ENCODE results near the gene CXXC5. TPM values are rescaled to one million over a fixed set of nuclear protein-coding genes. Genes with fewer than 3 reads are reported as not detected.

CXXC5 gene
- total and polyA plus RNA-seq, 2 donors (not counting 1 experiment from before 2014, with no cell fraction given): 18.6 to 43.9 TPM

DNA sequence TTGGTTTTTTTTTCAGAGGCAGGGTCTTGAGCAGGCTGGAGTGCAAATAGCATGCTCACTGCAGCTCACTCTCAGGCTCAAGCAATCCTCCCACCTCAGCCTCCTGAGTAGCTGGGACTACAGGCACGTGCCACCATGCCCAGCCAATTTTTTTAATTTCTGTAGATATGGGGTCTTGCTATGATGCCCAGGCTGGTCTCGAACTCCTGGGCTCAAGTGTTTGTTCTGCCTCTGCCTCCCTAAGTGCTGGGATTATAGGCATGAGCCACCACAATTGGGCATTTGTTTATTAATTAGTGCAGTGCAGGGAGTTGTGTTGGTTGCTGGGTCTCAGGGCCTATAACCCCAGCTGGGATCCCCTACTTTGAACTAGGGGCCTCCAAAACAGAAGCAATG, 47.0 kb downstream of the CXXC5 start:
- Histone ChIP-seq H3K4me2 (ENCODE audit: extremely low read depth, insufficient read depth, low read length) (no peak overlapping the region), H4K20me1 (ENCODE audit: control insufficient read depth, extremely low read depth, insufficient read depth, low read length) (no peaks in the 10 kb centered on the region), H3K36me3 (ENCODE audit: control insufficient read depth, insufficient read depth, low read length) (no peaks in the 10 kb centered on the region), H3K4me1 (ENCODE audit: control insufficient read depth, extremely low read depth, insufficient read depth, low read length) (peaks cover 18% of the 10 kb centered on the region), H3K27me3 (ENCODE audit: control insufficient read depth, insufficient read depth, low read length) (no peaks in the 10 kb centered on the region), H3K9ac (ENCODE audit: insufficient read depth, low read length) (no peak overlapping the region), H3K27ac (ENCODE audit: insufficient read depth, low read length) (no peak overlapping the region), H3K4me3 (replicated peaks in 1 of 4; ENCODE audit: control extremely low read depth in 1 of 4, insufficient read depth in 1 of 4, low read depth in 3 of 4, low read length in 4 of 4) (no peak overlapping the region), H2AFZ (ENCODE audit: low read length) (no peak overlapping the region), H3K79me2 (ENCODE audit: control insufficient read depth, insufficient read depth, low read length) (no peaks in the 10 kb centered on the region), H3K9me3 (ENCODE audit: control insufficient read depth, insufficient read depth, low read depth, low read length) (no peaks in the 10 kb centered on the region)
- TF ChIP-seq, protein P1, sequence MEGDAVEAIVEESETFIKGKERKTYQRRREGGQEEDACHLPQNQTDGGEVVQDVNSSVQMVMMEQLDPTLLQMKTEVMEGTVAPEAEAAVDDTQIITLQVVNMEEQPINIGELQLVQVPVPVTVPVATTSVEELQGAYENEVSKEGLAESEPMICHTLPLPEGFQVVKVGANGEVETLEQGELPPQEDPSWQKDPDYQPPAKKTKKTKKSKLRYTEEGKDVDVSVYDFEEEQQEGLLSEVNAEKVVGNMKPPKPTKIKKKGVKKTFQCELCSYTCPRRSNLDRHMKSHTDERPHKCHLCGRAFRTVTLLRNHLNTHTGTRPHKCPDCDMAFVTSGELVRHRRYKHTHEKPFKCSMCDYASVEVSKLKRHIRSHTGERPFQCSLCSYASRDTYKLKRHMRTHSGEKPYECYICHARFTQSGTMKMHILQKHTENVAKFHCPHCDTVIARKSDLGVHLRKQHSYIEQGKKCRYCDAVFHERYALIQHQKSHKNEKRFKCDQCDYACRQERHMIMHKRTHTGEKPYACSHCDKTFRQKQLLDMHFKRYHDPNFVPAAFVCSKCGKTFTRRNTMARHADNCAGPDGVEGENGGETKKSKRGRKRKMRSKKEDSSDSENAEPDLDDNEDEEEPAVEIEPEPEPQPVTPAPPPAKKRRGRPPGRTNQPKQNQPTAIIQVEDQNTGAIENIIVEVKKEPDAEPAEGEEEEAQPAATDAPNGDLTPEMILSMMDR (conservative IDR thresholded peaks at IDR 0.05 in 1 of 2, IDR thresholded peaks at IDR 0.05 in 1 of 2; ENCODE audit: low read depth in 1 of 2, low read length in 2 of 2): no peak
- no peak for TF ChIP-seq EZH2 (IDR thresholded peaks at IDR 0.05; ENCODE audit: low read length, missing control alignments)
- DNase-seq (ENCODE audit: low read depth in 2 of 2): no peak

DNA sequence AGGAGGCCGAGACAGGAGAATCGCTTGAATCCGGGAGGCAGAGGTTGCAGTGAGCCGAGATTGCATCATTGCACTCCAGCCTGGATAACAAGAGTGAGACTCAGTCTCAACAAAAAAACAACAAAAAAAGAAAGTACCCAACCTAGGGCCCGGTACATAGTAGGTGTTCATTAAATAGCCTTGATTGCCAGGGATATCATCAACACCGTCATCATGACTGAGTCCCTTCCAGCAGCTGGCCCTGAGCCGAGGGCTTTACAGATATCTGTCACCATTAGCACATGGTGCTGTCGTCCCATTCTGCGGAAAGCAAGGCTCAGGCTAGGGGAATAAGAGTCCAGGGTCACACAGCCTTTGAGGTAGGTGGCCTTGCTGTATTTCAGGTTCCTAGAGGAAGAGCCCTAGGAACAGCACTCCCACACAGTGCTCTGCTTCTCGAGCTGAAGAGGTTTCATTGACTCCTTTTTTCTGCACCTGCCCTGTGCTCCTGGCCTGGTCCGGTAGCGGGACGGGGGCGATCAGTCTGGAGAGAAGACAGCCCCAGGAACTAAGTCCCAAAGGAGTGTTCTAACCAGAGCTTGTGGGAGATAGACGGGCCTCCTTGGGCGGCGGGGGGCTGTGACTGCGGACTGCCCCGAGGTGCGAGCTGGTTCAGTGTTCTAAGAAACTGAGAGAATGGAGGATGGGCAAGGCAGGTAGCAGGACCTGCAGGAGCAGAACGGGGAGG, 48.2 kb downstream of the CXXC5 start:
- H3K4me1 ChIP-seq (ENCODE audit: control insufficient read depth, extremely low read depth, insufficient read depth, low read length): peaks cover 18% of the 10 kb centered on the region
- H3K9me3 ChIP-seq (ENCODE audit: control insufficient read depth, insufficient read depth, low read depth, low read length): no peaks in the 10 kb centered on the region
- peak overlapping the region; percentile 80 for H3K9ac ChIP-seq (ENCODE audit: insufficient read depth, low read length)
- H3K27me3 ChIP-seq (ENCODE audit: control insufficient read depth, insufficient read depth, low read length): no peaks in the 10 kb centered on the region
- H3K27ac ChIP-seq (ENCODE audit: insufficient read depth, low read length): peak overlapping the region; percentile 77
- no peaks in the 10 kb centered on the region for H3K36me3 ChIP-seq (ENCODE audit: control insufficient read depth, insufficient read depth, low read length)
- peak overlapping the region; percentile 40 for H3K4me2 ChIP-seq (ENCODE audit: extremely low read depth, insufficient read depth, low read length)
- H4K20me1 ChIP-seq (ENCODE audit: control insufficient read depth, extremely low read depth, insufficient read depth, low read length): no peaks in the 10 kb centered on the region
- peak in 1 of 2 donors; percentile 11 for DNase-seq (ENCODE audit: low read depth in 2 of 2)
- H3K4me3 ChIP-seq (replicated peaks in 1 of 4; ENCODE audit: control extremely low read depth in 1 of 4, insufficient read depth in 1 of 4, low read depth in 3 of 4, low read length in 4 of 4): peak overlapping the region in 1 of 4 experiments; percentile 50
- H3K79me2 ChIP-seq (ENCODE audit: control insufficient read depth, insufficient read depth, low read length): no peaks in the 10 kb centered on the region
- TF ChIP-seq, protein P1 (conservative IDR thresholded peaks at IDR 0.05 in 1 of 2, IDR thresholded peaks at IDR 0.05 in 1 of 2; ENCODE audit: low read depth in 1 of 2, low read length in 2 of 2): no peak
- no peak for TF ChIP-seq EZH2 (IDR thresholded peaks at IDR 0.05; ENCODE audit: low read length, missing control alignments)
- H2AFZ ChIP-seq (ENCODE audit: low read length): no peak overlapping the region

DNA sequence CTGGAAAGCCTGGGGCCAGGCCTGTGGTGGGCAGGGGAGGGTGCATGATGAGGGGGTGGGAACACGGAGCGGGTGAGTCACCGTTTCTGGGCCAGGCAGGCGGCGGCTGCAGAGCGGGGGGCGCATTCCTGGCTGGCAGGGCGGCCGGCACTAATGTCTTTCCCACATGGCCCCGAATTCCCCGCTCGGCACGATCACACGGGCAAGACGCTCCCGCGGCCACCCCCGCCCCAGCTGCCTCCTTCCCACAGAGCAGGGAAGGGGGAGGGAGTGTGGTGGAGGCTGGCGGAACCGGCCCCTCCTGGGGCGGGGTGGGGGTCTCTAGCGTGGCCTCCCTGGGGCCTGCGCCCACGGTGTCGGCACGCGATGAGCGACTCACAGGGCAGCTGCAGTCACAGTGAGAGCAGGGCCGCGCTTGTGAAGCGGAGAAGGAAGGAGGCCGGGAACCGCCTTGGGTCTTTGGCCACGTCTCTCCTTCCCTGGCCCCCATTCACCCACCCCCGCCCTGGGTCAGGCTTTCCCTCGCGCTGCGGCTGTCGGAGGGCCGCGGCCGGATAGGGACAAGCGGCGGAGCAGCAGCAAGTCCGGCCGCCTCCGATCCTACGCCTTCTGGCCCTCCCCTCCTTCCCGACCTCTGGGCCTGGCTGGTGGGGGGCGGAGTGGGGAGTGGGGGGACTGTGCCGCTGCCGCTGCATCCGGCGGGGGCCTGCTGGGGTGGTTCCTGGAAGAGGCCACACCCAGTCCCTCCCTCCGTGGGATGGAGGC, 48.9 kb downstream of the CXXC5 start:
- H3K9me3 ChIP-seq (ENCODE audit: control insufficient read depth, insufficient read depth, low read depth, low read length): no peaks in the 10 kb centered on the region
- H4K20me1 ChIP-seq (ENCODE audit: control insufficient read depth, extremely low read depth, insufficient read depth, low read length): no peaks in the 10 kb centered on the region
- H3K4me3 ChIP-seq (replicated peaks in 1 of 4; ENCODE audit: control extremely low read depth in 1 of 4, insufficient read depth in 1 of 4, low read depth in 3 of 4, low read length in 4 of 4): peak overlapping the region in 3 of 4 experiments; percentile 20 to 50 (median 34)
- H3K4me1 ChIP-seq (ENCODE audit: control insufficient read depth, extremely low read depth, insufficient read depth, low read length): peaks cover 18% of the 10 kb centered on the region
- H3K27me3 ChIP-seq (ENCODE audit: control insufficient read depth, insufficient read depth, low read length): no peaks in the 10 kb centered on the region
- H3K27ac ChIP-seq (ENCODE audit: insufficient read depth, low read length): peak overlapping the region; percentile 77
- H3K9ac ChIP-seq (ENCODE audit: insufficient read depth, low read length): peak overlapping the region; percentile 80
- no peaks in the 10 kb centered on the region for H3K79me2 ChIP-seq (ENCODE audit: control insufficient read depth, insufficient read depth, low read length)
- H3K4me2 ChIP-seq (ENCODE audit: extremely low read depth, insufficient read depth, low read length): peak overlapping the region; percentile 85
- DNase-seq (ENCODE audit: low read depth in 2 of 2): peak; percentile 78 to 95
- H3K36me3 ChIP-seq (ENCODE audit: control insufficient read depth, insufficient read depth, low read length): no peaks in the 10 kb centered on the region
- no peak for TF ChIP-seq EZH2 (IDR thresholded peaks at IDR 0.05; ENCODE audit: low read length, missing control alignments)
- TF ChIP-seq, protein P1 (conservative IDR thresholded peaks at IDR 0.05 in 1 of 2, IDR thresholded peaks at IDR 0.05 in 1 of 2; ENCODE audit: low read depth in 1 of 2, low read length in 2 of 2): no peak
- peak overlapping the region; percentile 44 for H2AFZ ChIP-seq (ENCODE audit: low read length)
